A673 (cell line): ENCODE results near the gene PANX2. TPM values are rescaled to one million over a fixed set of nuclear protein-coding genes. Genes with fewer than 3 reads are reported as not detected.

Experiments
- BruUV-seq: library from RNA; stranded (reverse); fragments of 400-500 nt; replicated peaks from 2 replicates; lab custom pipeline; 2021; lab: Mats Ljungman, UMichigan
- CTCF ChIA-PET: fragments of 300-600 bp; sonication (Branson Sonifier 250); formaldehyde crosslinking; loops from one replicate; lab custom pipeline; 2022; ENCODE audit warnings: antibody characterized with exemption; lab: Charles Lee
- POLR2A ChIA-PET: fragments of 300-600 bp; sonication (Branson Sonifier 250); formaldehyde crosslinking; loops from one replicate; lab custom pipeline; 2022; ENCODE audit warnings: antibody characterized with exemption; ENCODE audit not compliant: low non-redundant PET; lab: Charles Lee
- DNase-seq: peaks from one replicate; pipeline ENCODE4 v3.0.0-alpha.2; 2015; ENCODE audit warnings: low spot score
- H3K27ac ChIP-seq: fragments of 200-600 bp; sonication (generic); 2 replicates; pipeline ENCODE4 v1.5.1; 2016; ENCODE audit warnings: mixed run types, low read depth, mild to moderate bottlenecking, mixed read lengths, antibody characterized with exemption, low read length; ENCODE audit not compliant: poor library complexity, severe bottlenecking
- H3K27me3 ChIP-seq: fragments of 200-600 bp; sonication (generic); replicated peaks from 2 replicates; pipeline ENCODE4 v1.6.1; 2017; ENCODE audit warnings: mixed run types, low read depth, mild to moderate bottlenecking, mixed read lengths, antibody characterized with exemption, low read length; ENCODE audit not compliant: insufficient read depth, poor library complexity
- H3K36me3 ChIP-seq: fragments of 200-600 bp; sonication (generic); 2 replicates; pipeline ENCODE4 v1.6.1; 2016; ENCODE audit warnings: mixed run types, mild to moderate bottlenecking, mixed read lengths, antibody characterized with exemption, low read length; ENCODE audit not compliant: insufficient read depth, poor library complexity, severe bottlenecking
- H3K4me1 ChIP-seq: fragments of 200-600 bp; sonication (generic); 2 replicates; pipeline ENCODE4 v1.6.1; 2017; ENCODE audit warnings: mixed run types, mild to moderate bottlenecking, mixed read lengths, antibody characterized with exemption, low read length; ENCODE audit not compliant: insufficient read depth, poor library complexity, severe bottlenecking
- H3K4me3 ChIP-seq: fragments of 200-600 bp; sonication (generic); 2 replicates; pipeline ENCODE4 v1.5.1; 2016; ENCODE audit warnings: low read depth, mixed run types, mild to moderate bottlenecking, mixed read lengths, low read length; ENCODE audit not compliant: poor library complexity, severe bottlenecking
- H3K9me3 ChIP-seq: fragments of 200-600 bp; sonication (generic); 2 replicates; pipeline ENCODE4 v1.6.1; 2016; ENCODE audit warnings: mixed run types, low read depth, mild to moderate bottlenecking, mixed read lengths, antibody characterized with exemption, low read length; ENCODE audit not compliant: poor library complexity, severe bottlenecking
- CTCF ChIP-seq: fragments of 300-800, 200-600 bp; sonication (generic); conservative IDR thresholded peaks from 2 replicates; pipeline ENCODE4 v1.5.1; 2017; ENCODE audit warnings: low read depth, mild to moderate bottlenecking, antibody characterized with exemption, low read length, moderate library complexity, mixed read lengths
- EZH2 ChIP-seq: fragments of 200-600 bp; sonication (generic); IDR thresholded peaks from 2 replicates; pipeline ENCODE4 v1.6.1; 2017; ENCODE audit warnings: borderline replicate concordance, low read depth, mild to moderate bottlenecking, mixed read lengths, antibody characterized with exemption, low read length; ENCODE audit not compliant: poor library complexity, severe bottlenecking
- intact Hi-C: fragments of 100-400 bp; cut with micrococcal nuclease; formaldehyde crosslinking; loops from one replicate; pipeline ENCODE4 v1.10.0; 2022; ENCODE audit not compliant: unreplicated experiment
- total RNA-seq: library from RNA; stranded (reverse); gene quantifications from 2 replicates; pipeline ENCODE4 v1.2.3, GENCODE V29; 2021

PANX2 gene
- total RNA-seq, 1 experiment from 2014 or later: 7.6 TPM

GRCh38 chr22:50227579-50228215 is 57.2 kb downstream of the PANX2 start:
- Histone ChIP-seq H3K27ac (no peak overlapping the region), H3K4me1 (no peaks in the 10 kb centered on the region), H3K4me3 (no peak overlapping the region), H3K9me3 (no peaks in the 10 kb centered on the region), H3K27me3 (no peaks in the 10 kb centered on the region), H3K36me3 (peaks cover 13% of the 10 kb centered on the region)
- TF ChIP-seq CTCF (no peak), EZH2 (no peak)
- no TSS peak for BruUV-seq
- CTCF ChIA-PET: no interaction called here
- DNase-seq: no peak
- POLR2A ChIA-PET: no interaction called here
- intact Hi-C loops: no loop called here

GRCh38 chr22:50228366-50228765 is 57.8 kb downstream of the PANX2 start:
- ChIA-PET CTCF (no interaction called here), POLR2A (no interaction called here)
- H3K9me3 ChIP-seq: no peaks in the 10 kb centered on the region
- H3K36me3 ChIP-seq: peaks cover 12% of the 10 kb centered on the region
- no peaks in the 10 kb centered on the region for H3K4me1 ChIP-seq
- H3K27me3 ChIP-seq: no peaks in the 10 kb centered on the region
- no peak overlapping the region for H3K4me3 ChIP-seq
- no TSS peak for BruUV-seq
- no peak for DNase-seq
- TF ChIP-seq EZH2 (no peak), CTCF (no peak)
- intact Hi-C loops: no loop called here
- H3K27ac ChIP-seq: no peak overlapping the region

- CTCF ChIA-PET: no interaction called here
- no TSS peak for BruUV-seq
These were observed 58.8 kb downstream of the PANX2 start for GRCh38 chr22:50229370-50229769.

More at GRCh38 chr22:50229370-50229769, 58.8 kb downstream of the PANX2 start:
- Histone ChIP-seq H3K36me3 (peaks cover 5% of the 10 kb centered on the region), H3K9me3 (no peaks in the 10 kb centered on the region), H3K27ac (no peak overlapping the region), H3K4me1 (no peaks in the 10 kb centered on the region), H3K27me3 (no peaks in the 10 kb centered on the region), H3K4me3 (no peak overlapping the region)
- intact Hi-C loops: no loop called here
- DNase-seq: no peak
- POLR2A ChIA-PET: no interaction called here
- TF ChIP-seq EZH2: no peak

Other genes with a start within 250 kb of the PANX2 start
- 70.9 and 71.3 TPM in 2 replicates for gene PIM3, start 210.0 kb upstream of the PANX2 start, total RNA-seq
- not detected in 2 replicates for gene IL17REL, start 158.0 kb upstream of the PANX2 start, total RNA-seq
- not detected in 2 replicates for gene TTLL8, start 112.4 kb upstream of the PANX2 start, total RNA-seq
- 0.37 and 0.75 TPM in 2 replicates for gene MLC1, start 85.3 kb upstream of the PANX2 start, total RNA-seq
- gene MOV10L1, start 80.7 kb upstream of the PANX2 start, total RNA-seq: 0.33 TPM in 1 of 2 replicates, not detected in the other
- gene TRABD, start 15.2 kb downstream of the PANX2 start, total RNA-seq: 63.9 and 68.2 TPM in 2 replicates
- 39.2 and 41.3 TPM in 2 replicates for gene SELENOO, start 30.3 kb downstream of the PANX2 start, total RNA-seq
- gene TUBGCP6, start 74.3 kb downstream of the PANX2 start, total RNA-seq: 31.0 and 33.1 TPM in 2 replicates
- 38.6 and 42.8 TPM in 2 replicates for gene HDAC10, start 80.5 kb downstream of the PANX2 start, total RNA-seq
- 20.8 and 27.5 TPM in 2 replicates for gene MAPK12, start 91.0 kb downstream of the PANX2 start, total RNA-seq
- gene MAPK11, start 99.6 kb downstream of the PANX2 start, total RNA-seq: 5.4 and 10.4 TPM in 2 replicates
- gene PLXNB2, start 136.9 kb downstream of the PANX2 start, total RNA-seq: 155 and 173 TPM in 2 replicates
- gene DENND6B, start 156.3 kb downstream of the PANX2 start, total RNA-seq: 5.3 and 10.8 TPM in 2 replicates
- 64.6 and 66.7 TPM in 2 replicates for gene PPP6R2, start 172.6 kb downstream of the PANX2 start, total RNA-seq